Embryonic facial prominence (tissue), 1 donor: ENCODE measurements around the gene MATK.

Experiments
- DNase-seq: peaks from one replicate; pipeline ENCODE4 v3.0.0-alpha.2; 2016; ENCODE audit errors: extremely low spot score

The MATK gene

DNA sequence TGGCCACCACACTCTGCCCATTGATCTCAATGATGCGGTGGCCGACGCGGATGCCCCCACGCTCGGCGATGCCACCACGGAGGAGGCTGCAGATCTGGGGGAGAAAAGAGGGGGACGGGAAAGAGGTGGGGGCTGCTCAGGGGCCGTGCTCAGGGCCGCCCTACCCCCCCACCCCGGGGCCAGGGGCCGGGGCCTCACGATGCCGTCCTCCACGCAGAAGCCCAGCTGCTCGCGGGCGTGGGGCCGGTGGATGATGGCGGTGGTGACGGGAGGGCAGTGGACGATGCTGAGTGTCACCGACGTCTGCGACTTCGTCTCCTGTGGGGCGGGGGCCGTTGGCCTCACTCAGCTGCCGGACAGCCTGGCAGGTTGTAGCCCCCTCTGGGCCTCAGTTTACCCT lies 34.9 kb downstream of the MATK start:
- no peak for DNase-seq

DNA sequence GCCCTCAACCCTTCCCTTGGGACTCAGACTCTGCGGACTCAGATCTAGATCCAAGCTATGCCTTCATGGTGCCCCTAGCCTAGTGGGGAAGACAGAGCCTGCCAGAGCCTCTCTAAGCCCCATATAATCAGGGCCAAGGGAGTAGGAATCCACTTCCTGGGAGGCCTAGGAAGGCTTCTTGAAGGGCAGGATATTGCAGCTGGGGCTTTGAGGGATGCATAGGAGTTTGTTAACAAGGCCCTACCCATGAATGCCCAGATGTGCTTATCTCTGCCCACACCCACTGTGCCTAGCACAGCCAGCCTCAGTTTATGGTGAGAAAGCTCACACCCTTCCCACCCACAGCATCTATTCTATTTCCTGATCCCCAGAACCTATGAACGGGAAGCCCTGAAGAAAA lies 36.0 kb downstream of the MATK start:
- no peak for DNase-seq

GRCh38 chr19:3748965-3749364 lies 37.2 kb downstream of the MATK start:
- no peak for DNase-seq

GRCh38 chr19:3746371-3747056 lies 39.7 kb downstream of the MATK start:
- no peak for DNase-seq

DNA sequence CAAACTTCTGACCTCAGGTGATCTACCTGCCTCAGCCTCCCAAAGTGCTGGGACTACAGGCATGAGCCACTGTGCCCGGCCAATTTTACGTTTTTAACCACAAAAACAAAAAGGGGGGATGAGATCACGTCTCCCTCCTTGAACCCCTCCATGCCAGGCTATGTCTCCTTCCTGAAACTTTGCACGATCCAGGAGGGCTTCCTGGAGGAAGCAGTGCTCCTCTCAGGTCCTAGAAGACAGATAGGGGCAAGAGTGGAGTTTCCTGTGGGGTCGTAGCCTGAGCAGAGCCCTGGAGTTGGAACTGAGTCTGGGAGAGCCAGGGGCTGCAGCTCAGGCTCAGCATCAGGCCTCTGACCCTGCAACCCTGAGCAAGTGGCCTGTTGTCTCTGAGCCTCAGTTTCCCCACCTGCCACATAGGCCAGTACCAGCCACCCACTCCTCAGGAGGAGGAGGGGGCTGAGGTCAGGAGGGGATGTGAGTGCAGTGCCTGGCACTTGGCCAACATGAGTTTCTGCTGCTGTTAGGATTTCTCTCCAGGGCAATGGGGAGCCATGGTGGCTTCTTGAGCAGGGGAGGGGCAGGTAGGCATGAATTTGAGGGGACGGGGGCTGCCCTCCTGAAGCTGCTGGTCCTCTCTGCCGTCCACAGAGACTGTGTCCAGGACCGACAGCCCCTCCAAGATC lies 40.7 kb downstream of the MATK start:
- DNase-seq: no peak

DNA sequence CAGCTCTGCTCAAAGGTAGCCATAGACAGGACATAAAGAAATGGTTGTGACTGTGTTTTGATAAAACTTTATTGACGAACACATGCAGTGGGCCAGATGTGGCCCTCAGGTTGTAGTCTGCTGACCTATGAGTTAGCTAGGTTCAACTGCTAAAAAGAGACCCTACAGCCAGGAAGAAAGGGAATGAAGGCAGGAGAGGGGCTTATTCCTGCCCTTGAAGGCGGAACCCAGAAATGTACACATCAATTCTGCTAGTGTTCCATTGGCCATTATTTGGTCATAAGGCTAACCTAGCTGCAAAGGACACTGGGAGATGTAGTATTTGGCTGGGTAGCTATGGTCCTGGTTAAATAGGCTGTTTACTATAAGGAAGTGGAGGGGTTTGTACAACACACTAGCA lies 42.7 kb downstream of the MATK start:
- no peak for DNase-seq

DNA sequence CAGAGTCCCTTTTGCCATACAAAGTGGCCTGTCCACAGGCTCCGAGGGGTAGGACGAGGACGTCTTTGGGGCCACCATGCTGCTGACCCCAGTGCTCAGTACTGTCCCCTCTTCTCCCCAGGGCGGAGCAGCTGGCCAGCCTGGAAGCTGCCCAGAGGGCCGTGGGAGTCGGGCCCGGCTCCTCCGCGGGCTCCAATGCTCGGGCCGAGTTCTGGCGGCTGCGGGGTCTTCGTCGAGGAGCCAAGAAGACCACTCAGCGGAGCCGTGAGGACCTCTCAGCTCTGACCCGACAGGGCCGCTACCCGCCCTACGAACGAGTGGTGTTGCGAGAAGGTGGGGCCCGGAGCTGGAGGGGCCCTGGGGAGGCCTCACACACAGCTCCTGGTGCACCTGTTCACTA lies 45.8 kb downstream of the MATK start:
- no peak for DNase-seq

DNA sequence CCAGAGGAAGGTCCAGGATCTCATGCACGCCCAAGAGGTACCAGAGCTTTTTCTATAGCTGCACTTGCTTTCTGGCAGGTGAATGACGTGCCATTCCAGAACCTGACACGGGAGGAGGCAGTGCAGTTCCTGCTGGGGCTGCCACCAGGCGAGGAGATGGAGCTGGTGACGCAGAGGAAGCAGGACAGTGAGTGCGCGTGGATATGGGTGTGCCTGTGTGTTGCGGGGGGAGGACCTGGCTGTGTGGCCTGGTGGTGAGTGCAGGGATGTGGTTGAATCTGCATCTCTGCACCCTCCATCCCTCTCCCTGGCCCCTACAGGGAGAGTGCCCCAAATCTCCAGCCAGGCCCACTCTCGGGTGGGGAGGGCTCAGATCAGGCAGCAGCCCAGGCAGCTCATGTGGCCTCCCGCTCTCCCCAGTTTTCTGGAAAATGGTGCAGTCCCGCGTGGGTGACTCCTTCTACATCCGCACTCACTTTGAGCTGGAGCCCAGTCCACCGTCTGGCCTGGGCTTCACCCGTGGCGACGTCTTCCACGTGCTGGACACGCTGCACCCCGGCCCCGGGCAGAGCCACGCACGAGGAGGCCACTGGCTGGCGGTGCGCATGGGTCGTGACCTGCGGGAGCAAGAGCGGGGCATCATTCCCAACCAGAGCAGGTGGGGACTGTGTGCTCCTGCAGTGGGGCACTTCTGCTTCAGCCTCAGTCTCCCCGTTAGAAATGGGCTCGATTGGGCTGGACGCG lies 47.5 kb downstream of the MATK start:
- no peak for DNase-seq

- DNase-seq: no peak
Measured at GRCh38 chr19:3737487-3738205, 48.5 kb downstream of the MATK start.

DNA sequence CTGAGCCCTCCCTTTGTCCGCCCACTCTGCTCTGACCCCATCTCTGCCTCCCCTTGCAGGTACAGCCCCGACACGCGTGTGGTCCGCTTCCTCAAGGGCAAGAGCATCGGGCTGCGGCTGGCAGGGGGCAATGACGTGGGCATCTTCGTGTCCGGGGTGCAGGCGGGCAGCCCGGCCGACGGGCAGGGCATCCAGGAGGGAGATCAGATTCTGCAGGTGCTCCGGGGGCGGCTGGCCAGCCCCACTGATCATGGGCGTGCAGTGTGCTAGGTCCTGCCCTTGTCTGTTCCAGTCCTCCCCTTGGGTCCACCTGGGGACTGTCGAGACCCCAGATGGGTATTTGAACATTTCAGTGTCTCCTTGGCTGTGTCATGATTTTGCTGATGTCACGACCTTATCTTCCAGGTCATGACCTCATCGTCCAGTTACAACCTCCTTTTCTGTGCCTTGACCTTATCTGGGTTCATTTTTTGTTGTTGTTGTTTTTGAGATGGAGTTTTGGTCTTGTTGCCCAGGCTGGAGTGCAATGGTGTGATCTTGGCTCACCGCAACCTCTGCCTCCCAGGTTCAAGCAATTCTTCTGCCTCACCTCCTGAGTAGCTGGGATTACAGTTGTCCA lies 50.0 kb downstream of the MATK start:
- no peak for DNase-seq

- DNase-seq: no peak
Measured at GRCh38 chr19:3734310-3734600, 51.9 kb downstream of the MATK start.

DNA sequence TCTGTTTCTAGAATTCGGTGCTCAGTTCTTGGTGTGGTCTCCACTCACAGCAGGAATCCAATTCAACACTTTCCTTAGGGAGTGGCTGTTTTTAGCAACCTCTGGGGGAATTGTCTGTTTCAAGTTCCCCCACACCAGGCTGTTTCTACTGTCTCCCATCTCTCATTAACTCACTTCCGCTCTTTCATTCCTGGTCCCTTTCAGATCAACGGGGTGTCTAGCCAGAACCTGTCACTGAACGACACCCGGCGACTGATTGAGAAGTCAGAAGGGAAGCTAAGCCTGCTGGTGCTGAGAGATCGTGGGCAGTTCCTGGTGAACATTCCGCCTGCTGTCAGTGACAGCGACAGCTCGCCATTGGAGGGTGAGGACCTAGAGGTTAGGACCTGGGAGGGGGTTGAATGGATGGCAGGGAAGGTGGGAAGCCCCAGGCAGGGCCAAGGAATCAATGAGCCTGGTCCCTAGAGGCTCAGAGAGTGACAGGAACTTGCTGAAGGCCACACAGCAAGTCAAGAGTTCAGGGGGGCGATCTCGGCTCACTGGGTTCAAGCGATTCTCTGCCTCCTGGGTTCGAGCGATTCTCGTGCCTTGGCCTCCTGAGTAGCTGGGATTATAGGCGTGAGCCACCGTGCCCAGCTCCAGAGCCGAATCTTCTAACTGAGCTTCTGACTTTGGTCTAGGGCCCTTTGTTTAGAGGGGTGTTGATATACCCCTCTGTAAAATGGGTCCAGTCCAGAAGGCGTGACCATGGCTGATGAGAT lies 52.5 kb downstream of the MATK start:
- DNase-seq: no peak

GRCh38 chr19:3732108-3732507 lies 54.1 kb downstream of the MATK start:
- no peak for DNase-seq

GRCh38 chr19:3730457-3730958 lies 55.7 kb downstream of the MATK start:
- no peak for DNase-seq
